HepG2 (cell line): ENCODE data around the gene CHCT1. TPM values are rescaled to one million over a fixed set of nuclear protein-coding genes. Genes with fewer than 3 reads are reported as not detected.
A peak's percentile ranks its signal among the peaks of the same experiment; 100 is the strongest.

ENCODE experiments used
- ATAC-seq: fragments of 200-7000 bp; cut with Tn5 transposase; 3 replicates; pipeline ENCODE4 v1.9.1; 2020; ENCODE audit warnings: mild to moderate bottlenecking, moderate library complexity
- BruUV-seq: library from RNA; stranded (reverse); fragments of 400-500 nt; replicated peaks from 2 replicates; lab custom pipeline; 2021; lab: Mats Ljungman, UMichigan
- CTCF ChIA-PET: fragments of 300-600 bp; formaldehyde crosslinking; extraction: SDS; loops from one replicate; lab custom pipeline; 2021; ENCODE audit warnings: low total read pairs, inconsistent platforms, low intra/inter-chr PET ratio; lab: Yijun Ruan, JAX
- POLR2A ChIA-PET: fragments of 350-600 bp; sonication (Branson Sonifier 250); formaldehyde crosslinking; loops from one replicate; lab custom pipeline; 2020; ENCODE audit warnings: antibody characterized with exemption, inconsistent platforms; lab: Yijun Ruan, JAX
- DNase-seq: peaks from one replicate; pipeline ENCODE4 v3.0.0-alpha.2; 2015; ENCODE audit warnings: low spot score
- FAIRE-seq: peaks from 3 replicates; lab custom pipeline; 2011; peaks lifted over from hg19 to GRCh38; lab: Jason Lieb, UNC
- H2AFZ ChIP-seq: one replicate; pipeline ENCODE4 v1.6.1; 2011; ENCODE audit warnings: low read length, inconsistent platforms
- H3K27ac ChIP-seq: fragments of 300-600 bp; 3 replicates; pipeline ENCODE4 v1.8.0; 2011; ENCODE audit warnings: mixed run types, mild to moderate bottlenecking, mixed read lengths, low read length, inconsistent platforms; ENCODE audit not compliant: insufficient read depth; ENCODE audit errors: extremely low read length
- H3K27me3 ChIP-seq, 2 experiments: fragments of 200-600 bp in 1 of 2; 2 replicates in 1 of 2; 3 replicates in 1 of 2; pipeline versions ENCODE4 v1.6.0 to v1.8.0; 2011; ENCODE audit warnings: low read length in 2 of 2, mild to moderate bottlenecking in 2 of 2, moderate library complexity in 2 of 2, inconsistent platforms in 1 of 2; ENCODE audit not compliant: insufficient read depth in 2 of 2, control insufficient read depth in 1 of 2
- H3K36me3 ChIP-seq, 2 experiments: fragments of 200-600 bp in 1 of 2; replicated peaks in 1 of 2; 2 replicates in 1 of 2; 3 replicates in 1 of 2; pipeline versions ENCODE4 v1.5.1 to v1.8.0; 2011; ENCODE audit warnings: low read length in 2 of 2, inconsistent platforms in 1 of 2; ENCODE audit not compliant: insufficient read depth in 2 of 2, control insufficient read depth in 1 of 2
- H3K4me1 ChIP-seq: 2 replicates; pipeline ENCODE4 v1.5.1; 2012; ENCODE audit warnings: low read length, inconsistent platforms; ENCODE audit not compliant: insufficient read depth
- H3K4me2 ChIP-seq: 2 replicates; pipeline ENCODE4 v1.6.0; 2011; ENCODE audit warnings: low read depth, low read length, inconsistent platforms
- H3K4me3 ChIP-seq, 3 experiments: fragments of 200-600 bp in 1 of 3; sonication (generic), shearing (Covaris generic) in 1 of 3; replicated peaks in 1 of 3; 2 replicates each; pipeline ENCODE4 v1.5.1; 2011 to 2016; ENCODE audit warnings: low read length in 3 of 3, inconsistent platforms in 2 of 3, low read depth in 2 of 3, mild to moderate bottlenecking in 2 of 3, control low read depth in 1 of 3, mixed read lengths in 1 of 3; ENCODE audit not compliant: insufficient read depth in 1 of 3
- H3K79me2 ChIP-seq: one replicate; pipeline ENCODE4 v1.6.1; 2011; ENCODE audit warnings: low read length, inconsistent platforms; ENCODE audit not compliant: insufficient read depth
- H3K9ac ChIP-seq: 2 replicates; pipeline ENCODE4 v1.6.0; 2011; ENCODE audit warnings: mild to moderate bottlenecking, low read depth, low read length, inconsistent platforms; ENCODE audit not compliant: insufficient read depth
- H3K9me3 ChIP-seq: 2 replicates; pipeline ENCODE4 v1.5.1; 2012; ENCODE audit warnings: mild to moderate bottlenecking, low read length
- H4K20me1 ChIP-seq: 2 replicates; pipeline ENCODE4 v1.6.0; 2011; ENCODE audit warnings: inconsistent platforms, mild to moderate bottlenecking, low read length, moderate library complexity; ENCODE audit not compliant: insufficient read depth
- ARID2 ChIP-seq: sonication (generic); formaldehyde crosslinking; IDR thresholded peaks from 2 replicates; pipeline ENCODE4 v1.8.1; 2022; ENCODE audit warnings: mild to moderate bottlenecking, missing genetic modification reagents, borderline replicate concordance
- BRD4 ChIP-seq: sonication (generic); formaldehyde crosslinking; IDR thresholded peaks from 2 replicates; pipeline ENCODE4 v1.4.0; 2020; ENCODE audit warnings: missing genetic modification reagents
- CEBPB ChIP-seq: IDR thresholded peaks from 2 replicates; pipeline ENCODE4 v1.6.1; 2011; ENCODE audit warnings: low read depth, low read length, improper control_type of control experiment, borderline replicate concordance
- CEBPG ChIP-seq: IDR thresholded peaks from 2 replicates; pipeline ENCODE4 v1.6.1; 2016
- CREM ChIP-seq, 2 experiments: sonication (generic) in 1 of 2; formaldehyde crosslinking in 1 of 2; IDR thresholded peaks; 2 replicates each; pipeline versions ENCODE4 v1.4.0 to v1.6.1; 2016 to 2020; ENCODE audit warnings: antibody characterized with exemption in 1 of 2, mild to moderate bottlenecking in 1 of 2, missing genetic modification reagents in 1 of 2
- KDM2A ChIP-seq: sonication (generic); formaldehyde crosslinking; IDR thresholded peaks from 2 replicates; pipeline ENCODE4 v1.4.0; 2020; ENCODE audit warnings: low read depth, missing genetic modification reagents, borderline replicate concordance
- NAIF1 ChIP-seq: sonication (generic); formaldehyde crosslinking; IDR thresholded peaks from 2 replicates; pipeline ENCODE4 v1.5.0; 2020; ENCODE audit warnings: mild to moderate bottlenecking, missing genetic modification reagents, borderline replicate concordance
- SAP130 ChIP-seq: IDR thresholded peaks from 2 replicates; pipeline ENCODE4 v1.6.1; 2016; ENCODE audit warnings: low read depth
- ZNF10 ChIP-seq: sonication (generic); formaldehyde crosslinking; IDR thresholded peaks from 2 replicates; pipeline ENCODE4 v1.4.0; 2020; ENCODE audit warnings: mild to moderate bottlenecking, low read depth, missing genetic modification reagents, borderline replicate concordance
- ZNF263 ChIP-seq: sonication (generic); formaldehyde crosslinking; IDR thresholded peaks from 2 replicates; pipeline ENCODE4 v1.4.0; 2020; ENCODE audit warnings: missing genetic modification reagents
- ZNF274 ChIP-seq: sonication (generic); formaldehyde crosslinking; IDR thresholded peaks from 2 replicates; pipeline ENCODE4 v1.5.1; 2020; ENCODE audit warnings: mild to moderate bottlenecking, missing genetic modification reagents
- ZNF367 ChIP-seq: sonication (generic); formaldehyde crosslinking; IDR thresholded peaks from 2 replicates; pipeline ENCODE4 v1.4.0; 2020; ENCODE audit warnings: missing genetic modification reagents, borderline replicate concordance
- ZNF432 ChIP-seq: sonication (generic); formaldehyde crosslinking; IDR thresholded peaks from 2 replicates; pipeline ENCODE4 v1.5.0; 2020; ENCODE audit warnings: missing genetic modification reagents, mild to moderate bottlenecking, borderline replicate concordance
- ZNF83 ChIP-seq: sonication (generic); formaldehyde crosslinking; IDR thresholded peaks from 2 replicates; pipeline ENCODE4 v1.4.0; 2020; ENCODE audit warnings: missing genetic modification reagents, mild to moderate bottlenecking, borderline replicate concordance
- WGBS: methylation state at CpG from one replicate; pipeline ENCODE4 v1.1.6; 2017; ENCODE audit warnings: low lambda C conversion rate; 5-methylcytosine and 5-hydroxymethylcytosine counted together
- in situ Hi-C: cut with HindIII; loops from 2 replicates; pipeline ENCODE4 v1.10.0; 2017; ENCODE audit warnings: low pct_unique_long_range_greater_than_20kb; ENCODE audit not compliant: extremely low pct_ligation_motif_present
- intact Hi-C: fragments of 100-400 bp; cut with micrococcal nuclease; formaldehyde crosslinking; loops from one replicate; pipeline ENCODE4 v1.10.0; 2022; ENCODE audit not compliant: unreplicated experiment
- polyA plus RNA-seq, 8 experiments: library from polyadenylated mRNA; depleted of rRNA in 3 of 8; stranded (reverse) in 7 of 8; unstranded in 1 of 8; fragments of >200 nt; fragmentation: Illumina TruSeq in 4 of 8; extraction: Trizol in 4 of 8; gene quantifications; 2 replicates each; pipeline versions ENCODE4 v1.2.1 to v1.2.3, GENCODE V29; 2011 to 2016; ENCODE audit warnings: low read depth in 4 of 8, missing spikeins in 1 of 8, mixed read lengths in 1 of 8; ENCODE audit not compliant: insufficient read depth in 1 of 8
- total RNA-seq, 5 experiments: library from RNA; depleted of rRNA; stranded (reverse); fragments of >200 nt; fragmentation: Illumina TruSeq; extraction: Trizol; gene quantifications; 2 replicates each; pipeline ENCODE4 v1.2.3, GENCODE V29; 2016; ENCODE audit warnings: low read depth in 1 of 5
- TF ChIP-seq, protein P1 (sequence below): sonication (generic); formaldehyde crosslinking; IDR thresholded peaks from 2 replicates; pipeline ENCODE4 v1.9.0; 2022; ENCODE audit warnings: missing genetic modification reagents, mild to moderate bottlenecking, borderline replicate concordance

The CHCT1 gene
- total and polyA plus RNA-seq, 2 of the 13 experiments (the other 11 are each of a cell fraction or from before 2014, with no cell fraction given), result not detected

GRCh38 chr17:60390186-60390585 lies 32.1 kb upstream of the CHCT1 start:
- H4K20me1 ChIP-seq, result no peaks in the 10 kb centered on the region; the same call in 1 of the 2 replicates
- H3K79me2 ChIP-seq, result peaks cover 56% of the 10 kb centered on the region
- H2AFZ ChIP-seq, result no peak overlapping the region
- no peak for FAIRE-seq
- 75% methylated on average over 2 of the region's 2 CpGs for WGBS
- peak overlapping the region; percentile 95 for H3K4me2 ChIP-seq
- H3K4me3 ChIP-seq, result peak overlapping the region in 2 of 3 experiments; percentile 90 to 100; a peak in 3 of 6 replicates
- ATAC-seq, result no peak
- POLR2A ChIA-PET, result interaction anchor here (0.7 to 2.7 kb wide), 4 partner anchors 11 to 34 kb away, joined by 3 to 15 read pairs (median 8); no protein-coding TSS in a partner anchor
- BruUV-seq, result TSS peak; percentile 48
- in situ Hi-C loops, result no loop called here
- peak overlapping the region; percentile 96; the same call in 1 of the 2 replicates for H3K9ac ChIP-seq
- peak; percentile 40 for TF ChIP-seq CEBPG (CRISPR knock-in tag)
- peak; percentile 12; the same call in 1 of the 2 replicates for TF ChIP-seq CEBPB
- TF ChIP-seq NAIF1 (CRISPR knock-in tag), result no peak
- TF ChIP-seq SAP130, result 0 out of 2 replicates have a peak, but pooled peaks have one; percentile 28
- no peak for TF ChIP-seq ZNF274 (CRISPR knock-in tag)
- TF ChIP-seq, all 625 proteins: peak for 3
- CTCF ChIA-PET, result no interaction called here
- intact Hi-C loops, result loop anchor here (2.0 kb wide), 1 partner anchor 33 kb away; no protein-coding TSS in a partner anchor
- Histone ChIP-seq H3K4me1 (peaks cover 62% of the 10 kb centered on the region), H3K36me3 (no peaks in the 10 kb centered on the region), H3K9me3 (no peaks in the 10 kb centered on the region), H3K27me3 (no peaks in the 10 kb centered on the region; a peak in 1 of 5 replicates), H3K27ac (no peak overlapping the region)
- no peak for DNase-seq

DNA sequence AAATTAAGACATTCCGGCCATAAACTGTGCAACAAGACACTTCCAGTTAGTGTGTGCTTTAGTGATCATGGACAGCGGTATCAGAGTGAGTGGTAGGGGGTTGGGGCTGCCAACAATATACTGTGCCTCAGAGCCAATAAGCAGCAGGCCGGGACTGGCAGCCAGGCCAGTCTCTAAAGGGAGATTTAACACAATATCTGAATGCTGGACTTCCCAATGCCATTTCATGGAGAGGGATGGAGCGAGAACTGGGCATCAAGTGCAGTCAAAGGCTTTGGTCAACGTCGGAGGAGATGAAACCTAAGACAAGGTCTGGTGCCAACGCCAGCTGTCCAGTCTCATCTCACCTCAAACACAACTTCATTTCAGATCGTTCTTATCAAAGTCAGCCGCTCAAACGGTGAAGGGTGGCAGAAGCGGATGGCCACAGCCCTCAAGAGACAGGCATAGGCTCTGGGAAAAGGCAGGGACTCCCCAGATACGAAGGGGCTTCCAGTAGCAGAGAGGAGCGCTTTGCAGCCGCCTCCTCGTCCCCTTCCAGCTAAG lies 31.3 kb upstream of the CHCT1 start:
- H3K27ac ChIP-seq, result peak overlapping the region; percentile 95
- 2% methylated on average over 15 of the region's 15 CpGs for WGBS
- H3K4me3 ChIP-seq, result peak overlapping the region; percentile 90 to 100 (median 90)
- no peaks in the 10 kb centered on the region for H3K36me3 ChIP-seq
- DNase-seq (peak; percentile 39), ATAC-seq (peak; percentile 49), FAIRE-seq (no peak)
- ChIA-PET CTCF (no interaction called here), POLR2A (interaction anchor here (0.7 to 2.7 kb wide), 13 partner anchors 11 to 684 kb away, joined by 3 to 30 read pairs (median 6); partner anchors contain the start of genes BCAS3, HEATR6, PPM1D and PTRH2)
- H3K4me1 ChIP-seq, result peaks cover 54% of the 10 kb centered on the region
- intact Hi-C loops (loop anchor here (2.0 kb wide), 1 partner anchor 34 kb away; no protein-coding TSS in a partner anchor), in situ Hi-C loops (no loop called here)
- no peaks in the 10 kb centered on the region; a peak in 1 of 5 replicates for H3K27me3 ChIP-seq
- BruUV-seq, result no TSS peak
- H3K9me3 ChIP-seq, result no peaks in the 10 kb centered on the region
- H4K20me1 ChIP-seq, result no peaks in the 10 kb centered on the region; the same call in 1 of the 2 replicates
- H2AFZ ChIP-seq, result no peak overlapping the region
- H3K79me2 ChIP-seq, result peaks cover 51% of the 10 kb centered on the region
- peak overlapping the region; percentile 96 for H3K9ac ChIP-seq
- peak overlapping the region; percentile 95 for H3K4me2 ChIP-seq
- TF ChIP-seq ZNF263 (CRISPR knock-in tag) (no peak), ZNF83 (CRISPR knock-in tag) (no peak), CREM (IDR thresholded peaks at IDR 0.05) (no peak), CREM (CRISPR knock-in tag; IDR thresholded peaks at IDR 0.05) (no peak), ZNF367 (CRISPR knock-in tag) (no peak), BRD4 (CRISPR knock-in tag) (0 out of 2 replicates have a peak, but pooled peaks have one; percentile 30), ZNF432 (CRISPR knock-in tag) (no peak), ARID2 (CRISPR knock-in tag) (0 out of 2 replicates have a peak, but pooled peaks have one; percentile 42), ZNF10 (CRISPR knock-in tag) (no peak), CEBPG (CRISPR knock-in tag) (no peak), KDM2A (CRISPR knock-in tag) (no peak)
- TF ChIP-seq, protein P1, sequence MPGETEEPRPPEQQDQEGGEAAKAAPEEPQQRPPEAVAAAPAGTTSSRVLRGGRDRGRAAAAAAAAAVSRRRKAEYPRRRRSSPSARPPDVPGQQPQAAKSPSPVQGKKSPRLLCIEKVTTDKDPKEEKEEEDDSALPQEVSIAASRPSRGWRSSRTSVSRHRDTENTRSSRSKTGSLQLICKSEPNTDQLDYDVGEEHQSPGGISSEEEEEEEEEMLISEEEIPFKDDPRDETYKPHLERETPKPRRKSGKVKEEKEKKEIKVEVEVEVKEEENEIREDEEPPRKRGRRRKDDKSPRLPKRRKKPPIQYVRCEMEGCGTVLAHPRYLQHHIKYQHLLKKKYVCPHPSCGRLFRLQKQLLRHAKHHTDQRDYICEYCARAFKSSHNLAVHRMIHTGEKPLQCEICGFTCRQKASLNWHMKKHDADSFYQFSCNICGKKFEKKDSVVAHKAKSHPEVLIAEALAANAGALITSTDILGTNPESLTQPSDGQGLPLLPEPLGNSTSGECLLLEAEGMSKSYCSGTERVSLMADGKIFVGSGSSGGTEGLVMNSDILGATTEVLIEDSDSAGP (CRISPR knock-in tag), result no peak
